RCC 7860 (cell line): ENCODE measurements around the gene UBFD1.
"Not testable (repeated sequence)": the region's sequence is repeated elsewhere in the genome, so short reads cannot be mapped to it uniquely, and the experiment has no call there.

Source experiments
- DNase-seq: peaks from one replicate; pipeline ENCODE4 v3.0.0-alpha.2; 2015; ENCODE audit warnings: low spot score
- FAIRE-seq: peaks from 2 replicates; lab custom pipeline; 2012; peaks lifted over from hg19 to GRCh38; lab: Jason Lieb, UNC

Gene UBFD1

DNA sequence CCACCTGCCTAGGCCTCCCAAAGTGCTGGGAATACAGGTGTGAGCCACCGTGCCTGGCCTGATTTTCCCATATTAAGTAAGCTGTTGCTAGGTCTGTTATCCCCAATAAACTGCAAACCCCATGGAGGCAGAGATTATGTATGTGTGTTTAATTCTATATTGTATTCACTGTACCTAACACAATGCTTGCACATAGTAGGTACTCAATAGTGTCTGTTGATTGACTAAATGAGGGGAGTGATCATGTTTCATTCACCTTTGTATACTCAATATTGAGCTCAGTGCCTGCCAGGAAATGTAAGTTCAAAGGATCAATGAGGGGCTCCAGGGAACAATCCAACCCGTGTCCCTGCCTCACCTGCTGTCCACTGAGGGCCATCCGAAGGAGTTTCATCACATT is 32.6 kb upstream of the UBFD1 start:
- FAIRE-seq (no peak), DNase-seq (no peak)

DNA sequence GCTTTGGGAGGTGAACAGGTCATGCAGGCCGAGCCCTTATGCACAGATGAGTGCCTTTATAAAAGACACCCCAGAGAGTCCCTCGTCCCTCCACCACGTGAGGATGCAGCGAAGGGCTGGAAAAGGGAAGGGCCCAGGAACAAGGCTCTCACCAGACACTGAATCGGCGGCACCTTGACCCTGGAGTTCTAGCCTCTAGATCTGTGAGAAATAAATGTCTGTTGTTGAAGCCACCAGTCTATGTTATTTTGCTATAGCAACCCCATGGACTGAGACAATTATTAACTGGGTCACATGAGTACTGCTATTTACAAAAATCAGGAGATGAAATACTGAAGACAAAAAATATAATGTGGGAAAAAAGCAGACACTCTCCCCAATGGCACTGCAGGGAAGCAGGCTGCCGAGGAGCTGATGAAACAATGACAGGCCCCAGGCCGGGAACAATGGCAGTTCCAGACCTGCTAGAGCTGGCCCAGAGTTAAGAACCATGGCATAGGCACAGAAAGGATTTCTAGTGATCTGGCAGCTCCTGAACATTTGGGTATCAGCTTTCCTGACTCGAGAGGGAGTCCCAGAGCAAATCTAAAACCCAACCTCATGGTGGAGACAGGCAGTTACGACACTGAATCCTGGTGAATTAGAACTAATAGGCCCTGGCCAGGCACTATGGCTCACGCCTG is 29.4 kb upstream of the UBFD1 start:
- FAIRE-seq (no peak), DNase-seq (no peak)

DNA sequence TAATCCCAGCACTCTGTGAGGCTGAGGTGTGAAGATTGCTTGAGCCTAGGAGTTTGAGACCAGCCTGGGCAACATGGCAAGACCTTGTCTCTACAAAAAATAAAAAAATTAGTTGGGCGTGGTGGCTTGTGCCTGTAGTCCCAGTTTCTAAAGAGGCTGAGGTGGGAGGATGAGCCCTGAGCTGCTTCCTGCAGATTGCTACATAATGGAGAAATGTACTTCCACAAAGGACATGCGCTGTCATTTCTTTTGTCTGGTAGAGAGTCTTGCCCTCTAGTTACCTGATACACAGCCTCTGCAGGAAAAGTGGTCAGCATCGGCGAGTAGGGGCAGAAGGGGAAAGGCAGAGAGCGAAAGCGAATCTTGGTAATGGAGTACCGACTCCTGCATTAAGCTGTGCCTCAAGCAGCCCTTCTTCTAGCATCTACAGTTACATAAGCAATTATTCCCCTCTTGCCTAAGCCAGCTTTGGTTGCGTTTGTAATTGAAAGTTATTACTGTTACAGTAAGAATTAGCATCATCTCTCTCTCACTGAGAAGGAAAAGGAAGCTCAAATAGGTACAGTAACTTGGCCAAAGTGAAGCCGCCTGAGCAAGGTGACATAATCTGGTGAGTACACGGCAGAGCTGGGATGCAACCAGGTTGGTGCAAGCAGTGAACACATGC is 28.8 kb upstream of the UBFD1 start:
- FAIRE-seq (no peak), DNase-seq (no peak)

GRCh38 chr16:23530062-23530461 is 27.5 kb upstream of the UBFD1 start:
- DNase-seq (no peak), FAIRE-seq (no peak)

GRCh38 chr16:23532448-23532847 is 25.1 kb upstream of the UBFD1 start:
- no peak for DNase-seq
- FAIRE-seq: no peak

- DNase-seq: no peak
- FAIRE-seq: no peak
These were observed 22.4 kb upstream of the UBFD1 start for GRCh38 chr16:23534868-23535860.

- FAIRE-seq (peak; percentile 86), DNase-seq (peak; percentile 77)
These were observed 21.6 kb upstream of the UBFD1 start for GRCh38 chr16:23535901-23536300.

- DNase-seq (no peak), FAIRE-seq (no peak)
These were observed 20.1 kb upstream of the UBFD1 start for GRCh38 chr16:23537390-23537789.

GRCh38 chr16:23538919-23539278 is 18.6 kb upstream of the UBFD1 start:
- DNase-seq: no peak
- FAIRE-seq: no peak

- FAIRE-seq: no peak
- DNase-seq: no peak
These were observed 17.3 kb upstream of the UBFD1 start for GRCh38 chr16:23539984-23540816.

DNA sequence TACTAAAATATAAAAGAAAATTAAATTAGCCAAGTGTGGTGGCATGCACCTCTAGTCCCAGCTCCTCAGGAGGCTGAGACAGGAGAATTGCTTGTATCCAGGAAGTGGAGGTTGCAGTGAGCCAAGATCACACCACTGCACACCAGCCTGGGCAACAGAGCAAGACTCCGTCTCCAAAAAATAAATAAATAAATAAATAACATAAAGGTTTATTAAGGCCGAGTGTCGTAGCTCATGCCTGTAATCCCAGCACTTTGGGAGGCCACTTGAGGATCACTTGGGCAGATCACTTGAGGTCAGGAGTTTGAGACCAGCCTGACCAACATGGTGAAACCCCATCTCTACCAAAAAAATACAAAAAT is 16.7 kb upstream of the UBFD1 start:
- not testable (repeated sequence) for FAIRE-seq

DNA sequence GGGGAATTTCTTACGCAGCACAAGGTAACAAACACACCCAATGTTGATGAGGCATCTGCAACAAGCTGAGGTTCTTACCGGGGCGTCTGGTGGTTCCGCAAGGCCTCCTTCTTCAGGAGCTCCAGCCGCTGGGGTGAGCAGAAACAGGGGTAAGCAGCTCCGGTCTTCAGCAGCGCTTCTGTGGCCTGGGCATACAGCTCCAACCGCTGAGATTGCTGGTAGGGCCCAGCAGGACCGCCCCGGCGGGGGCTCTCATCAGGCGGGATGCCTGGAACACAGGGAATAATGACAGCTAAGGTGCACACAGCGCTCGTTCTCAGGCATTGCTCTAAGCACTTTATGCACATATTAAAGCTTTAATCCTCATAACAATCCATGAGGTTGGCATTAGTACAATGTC is 13.1 kb upstream of the UBFD1 start:
- no peak for FAIRE-seq
- DNase-seq: no peak

More for the DNA sequence above, 16.7 kb upstream of the UBFD1 start:
- not testable (repeated sequence) for DNase-seq

GRCh38 chr16:23549938-23550337 is 7.6 kb upstream of the UBFD1 start:
- FAIRE-seq: no peak
- DNase-seq: no peak

DNA sequence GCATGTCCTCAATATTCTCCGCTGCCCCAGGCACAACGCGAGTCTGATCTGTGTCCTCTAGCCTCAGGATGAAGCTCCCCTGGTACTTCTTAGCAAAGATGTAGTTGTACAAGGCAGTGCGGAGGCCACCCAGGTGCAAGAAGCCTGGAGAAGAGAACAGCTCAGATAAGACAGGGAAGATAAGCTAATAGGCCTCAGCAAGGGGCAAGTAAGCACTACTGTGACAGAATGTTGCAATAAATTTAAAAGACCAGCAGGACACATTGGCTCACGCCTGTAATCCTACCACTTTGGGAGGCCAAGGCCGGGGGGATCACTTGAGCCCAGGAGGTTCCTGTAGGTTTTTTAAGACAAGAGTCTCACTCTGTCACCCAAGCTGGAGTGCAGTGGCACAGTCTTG is 5.4 kb upstream of the UBFD1 start:
- FAIRE-seq (no peak), DNase-seq (no peak)

GRCh38 chr16:23554536-23554935 is 3.0 kb upstream of the UBFD1 start:
- FAIRE-seq: no peak

DNA sequence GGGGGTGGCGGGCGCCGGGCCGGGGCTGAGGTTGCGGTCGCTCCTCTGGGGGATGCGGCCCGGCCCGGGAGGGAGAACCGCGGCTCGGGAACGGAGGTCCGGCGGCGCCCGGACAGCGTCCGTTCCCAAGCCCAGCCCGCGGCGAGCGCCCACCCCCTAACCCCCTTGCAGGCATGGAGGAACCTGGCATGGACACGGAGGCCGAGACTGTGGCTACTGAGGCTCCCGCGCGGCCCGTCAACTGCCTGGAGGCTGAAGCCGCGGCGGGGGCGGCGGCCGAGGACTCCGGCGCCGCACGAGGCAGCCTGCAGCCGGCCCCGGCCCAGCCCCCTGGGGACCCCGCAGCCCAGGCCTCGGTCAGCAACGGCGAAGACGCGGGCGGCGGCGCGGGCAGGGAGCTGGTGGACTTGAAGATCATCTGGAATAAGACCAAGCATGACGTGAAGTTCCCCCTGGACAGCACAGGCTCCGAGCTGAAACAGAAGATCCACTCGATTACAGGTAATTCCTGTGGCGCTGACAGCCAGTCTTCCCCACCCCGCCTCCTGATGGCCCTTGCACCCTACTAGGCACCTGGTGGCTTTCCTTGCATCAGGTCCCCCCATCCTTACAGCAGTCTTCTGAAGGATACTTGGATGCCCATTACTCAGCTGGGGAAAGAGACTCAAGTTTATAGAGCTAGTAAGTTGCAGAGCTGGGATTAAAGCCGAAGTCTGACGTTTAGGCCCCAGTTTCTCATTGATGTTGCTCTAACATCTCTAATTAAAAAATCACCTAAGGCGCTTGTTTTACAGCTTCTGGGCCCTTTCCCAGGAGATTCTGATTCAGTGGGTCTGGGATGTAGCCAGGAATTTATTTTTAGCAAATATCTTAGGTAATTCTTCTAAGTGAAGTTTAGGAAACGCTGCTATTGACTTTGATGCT is 514 bp downstream of the UBFD1 start:
- DNase-seq (no peak), FAIRE-seq (no peak)

More at GRCh38 chr16:23554536-23554935, 3.0 kb upstream of the UBFD1 start:
- DNase-seq: no peak

- no peak for DNase-seq
- FAIRE-seq: no peak
These were observed 4.1 kb downstream of the UBFD1 start for GRCh38 chr16:23561586-23561985.

DNA sequence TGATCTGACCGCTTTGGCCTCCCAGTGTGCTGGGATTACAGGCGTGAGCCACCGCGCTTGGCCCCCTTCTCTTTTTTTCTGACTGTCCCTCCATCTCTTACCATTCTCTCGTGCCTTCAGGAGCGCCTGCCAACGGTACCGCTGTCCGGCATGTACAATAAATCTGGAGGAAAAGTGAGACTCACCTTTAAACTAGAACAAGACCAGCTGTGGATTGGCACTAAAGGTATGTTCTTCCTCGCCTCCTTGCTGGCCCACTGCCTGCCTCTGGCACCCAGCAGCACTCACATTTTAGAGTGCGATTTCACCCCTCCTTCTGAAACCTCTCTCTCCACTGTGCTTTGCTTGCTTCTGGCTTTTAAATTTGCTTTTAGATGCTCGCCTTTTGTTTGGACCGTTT is 5.0 kb downstream of the UBFD1 start:
- no peak for DNase-seq
- no peak for FAIRE-seq

DNA sequence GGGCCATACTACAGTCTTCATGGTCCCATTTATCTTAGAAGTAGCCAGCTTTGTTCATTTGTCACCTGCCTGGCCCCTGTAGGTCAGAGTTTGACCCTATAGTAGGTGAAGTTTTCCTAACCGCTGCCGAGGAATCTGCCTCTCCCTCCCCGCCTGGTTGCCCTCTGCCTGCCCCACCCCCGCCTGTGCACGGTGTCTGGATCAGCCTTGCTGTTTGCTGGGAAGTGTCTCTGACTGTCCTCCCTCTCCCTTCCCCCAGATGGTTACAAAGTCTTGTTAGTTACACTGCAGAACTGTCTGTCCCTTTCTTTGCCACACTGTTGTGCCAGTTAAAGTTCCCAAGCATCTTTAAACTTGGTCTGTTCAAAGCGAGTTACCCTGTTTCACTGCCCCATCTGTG is 5.7 kb downstream of the UBFD1 start:
- FAIRE-seq (no peak), DNase-seq (no peak)
